Activated CD4-positive, alpha-beta T cell treated with anti-CD3 and anti-CD28 coated beads, Interleukin-2, amount 50 U/mL, for 48 hours (primary cell): ENCODE measurements around the gene TMEM201.
"Not testable (repeated sequence)": the region's sequence is repeated elsewhere in the genome, so short reads cannot be mapped to it uniquely, and the experiment has no call there.

Experiments
- DNase-seq, 2 experiments: peaks; one replicate each; pipeline ENCODE4 v3.0.0-alpha.2; 2020

The TMEM201 gene, protein sequence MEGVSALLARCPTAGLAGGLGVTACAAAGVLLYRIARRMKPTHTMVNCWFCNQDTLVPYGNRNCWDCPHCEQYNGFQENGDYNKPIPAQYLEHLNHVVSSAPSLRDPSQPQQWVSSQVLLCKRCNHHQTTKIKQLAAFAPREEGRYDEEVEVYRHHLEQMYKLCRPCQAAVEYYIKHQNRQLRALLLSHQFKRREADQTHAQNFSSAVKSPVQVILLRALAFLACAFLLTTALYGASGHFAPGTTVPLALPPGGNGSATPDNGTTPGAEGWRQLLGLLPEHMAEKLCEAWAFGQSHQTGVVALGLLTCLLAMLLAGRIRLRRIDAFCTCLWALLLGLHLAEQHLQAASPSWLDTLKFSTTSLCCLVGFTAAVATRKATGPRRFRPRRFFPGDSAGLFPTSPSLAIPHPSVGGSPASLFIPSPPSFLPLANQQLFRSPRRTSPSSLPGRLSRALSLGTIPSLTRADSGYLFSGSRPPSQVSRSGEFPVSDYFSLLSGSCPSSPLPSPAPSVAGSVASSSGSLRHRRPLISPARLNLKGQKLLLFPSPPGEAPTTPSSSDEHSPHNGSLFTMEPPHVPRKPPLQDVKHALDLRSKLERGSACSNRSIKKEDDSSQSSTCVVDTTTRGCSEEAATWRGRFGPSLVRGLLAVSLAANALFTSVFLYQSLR

DNA sequence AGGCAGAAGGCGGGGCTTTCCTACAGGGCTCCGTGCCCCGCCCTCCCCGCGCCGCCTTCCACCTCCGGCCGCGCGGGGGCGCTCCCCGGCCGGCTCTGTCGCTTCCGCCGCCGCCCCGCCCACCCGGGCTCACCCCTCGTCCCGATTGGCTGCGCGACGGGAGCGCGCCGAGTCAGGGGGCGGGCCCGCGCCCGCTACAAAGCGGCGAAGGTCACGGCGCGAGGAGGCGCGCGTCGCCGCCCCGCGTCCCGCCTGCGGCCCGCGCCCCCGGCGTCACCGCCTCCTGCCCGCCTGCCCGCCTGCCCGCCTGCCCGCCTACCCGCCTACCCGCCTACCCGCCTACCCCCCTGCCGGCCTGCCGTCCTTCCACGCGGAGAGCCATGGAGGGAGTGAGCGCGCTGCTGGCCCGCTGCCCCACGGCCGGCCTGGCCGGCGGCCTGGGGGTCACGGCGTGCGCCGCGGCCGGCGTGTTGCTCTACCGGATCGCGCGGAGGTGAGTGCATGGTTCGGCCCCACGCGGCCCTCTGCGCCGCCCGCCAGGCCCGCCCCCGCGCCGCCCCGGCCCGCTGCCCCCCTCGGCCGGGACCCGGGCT is at the start of gene TMEM201:
Gene TMEM201, plus strand, starts transcription at position 361 of the 593 bp plus-strand sequence. Its CDS starts 20 bp downstream, at position 381.
- peak; percentile 94 for DNase-seq

DNA sequence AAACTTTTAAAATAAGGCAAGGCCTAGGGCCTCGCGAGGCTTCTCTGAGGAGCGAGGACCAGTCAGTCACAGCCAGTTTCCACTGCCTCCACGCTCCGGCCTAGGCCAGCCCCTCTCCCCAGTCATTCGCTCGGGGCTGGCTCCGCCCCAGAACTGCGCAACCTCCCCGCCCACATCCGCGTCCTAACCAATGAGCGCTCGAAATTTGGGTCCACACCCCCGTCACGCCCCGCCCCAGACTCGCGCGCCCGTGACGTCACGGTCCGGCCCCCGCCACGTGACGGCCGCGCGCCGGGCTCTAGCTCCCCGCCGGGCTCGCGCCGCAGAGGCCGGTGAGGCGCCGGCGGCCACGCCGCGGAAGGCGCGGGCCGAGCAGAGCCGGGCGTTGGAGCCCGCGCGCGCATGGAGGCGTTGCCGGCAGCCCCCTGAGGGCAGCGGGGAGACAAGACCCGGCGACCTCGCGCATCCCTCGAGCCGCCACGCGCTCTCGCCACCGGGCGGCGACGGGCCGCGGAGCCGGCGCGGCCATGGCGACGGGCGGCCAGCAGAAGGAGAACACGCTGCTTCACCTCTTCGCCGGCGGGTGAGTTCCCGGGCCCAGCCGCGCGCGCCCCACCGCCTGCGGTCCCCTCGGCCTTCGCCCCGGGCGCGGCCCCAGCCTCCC is 49.4 kb upstream of the TMEM201 start, which contains the start of gene SLC25A33:
Gene SLC25A33, plus strand, starts transcription at position 301 of the 664 bp plus-strand sequence. Its CDS starts 227 bp downstream, at position 528.
- peak; percentile 99 for DNase-seq

DNA sequence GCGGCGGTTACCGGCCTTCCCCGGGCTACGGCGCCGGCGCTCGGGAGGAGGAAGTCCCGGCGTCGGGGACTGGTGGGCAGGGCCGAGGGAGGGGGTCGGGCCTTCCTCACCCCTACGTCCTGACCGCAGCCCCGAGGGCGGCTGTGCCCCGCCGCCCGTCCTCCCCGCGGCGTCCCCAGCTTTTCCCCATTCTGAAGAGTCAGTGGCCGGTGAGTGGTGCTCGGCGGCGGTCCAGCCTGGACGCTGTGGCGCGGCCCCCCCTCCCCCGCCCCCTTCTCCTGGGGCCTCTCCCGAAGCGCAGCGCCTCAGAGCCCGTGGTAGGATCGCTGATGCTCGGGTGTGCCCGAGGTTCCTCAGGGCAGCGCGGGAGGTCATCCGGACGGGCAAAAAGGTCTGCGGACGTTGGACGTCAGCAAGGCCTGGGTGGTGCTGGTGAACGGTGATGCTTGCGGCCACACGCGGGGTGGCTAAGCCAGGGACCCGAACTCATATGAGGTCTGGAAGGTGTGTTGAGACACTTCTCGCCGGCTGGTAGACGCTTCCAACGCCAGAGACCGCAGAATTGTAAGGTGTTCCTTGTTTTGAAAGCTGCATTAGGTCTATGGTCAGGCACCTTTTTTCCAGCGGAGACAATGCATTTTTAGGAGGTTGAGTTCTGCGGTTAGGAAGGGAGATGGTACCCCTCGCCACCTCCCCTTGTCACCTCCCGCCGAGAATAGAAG is 48.7 kb upstream of the TMEM201 start:
- DNase-seq, result peak; percentile 45 to 58

DNA sequence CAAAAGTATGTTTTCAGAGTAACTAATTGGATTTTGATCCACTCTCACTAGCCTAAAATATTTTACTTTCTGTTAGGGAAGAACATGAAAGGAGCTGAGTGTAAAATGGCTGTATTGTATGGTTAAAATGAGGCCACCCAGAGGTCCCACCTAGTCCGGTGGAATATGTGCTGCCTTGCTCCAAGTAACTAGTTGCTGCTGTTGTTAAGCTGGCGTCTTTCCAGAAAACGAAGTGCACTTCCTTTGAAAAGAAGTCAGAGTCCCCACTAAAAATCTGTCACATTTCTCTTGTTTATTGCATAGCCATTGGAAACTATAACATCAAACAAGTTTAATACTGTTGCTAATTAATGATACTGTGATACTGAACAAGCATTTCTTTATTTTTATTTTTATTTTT is 46.3 kb upstream of the TMEM201 start:
- DNase-seq, result no peak

DNA sequence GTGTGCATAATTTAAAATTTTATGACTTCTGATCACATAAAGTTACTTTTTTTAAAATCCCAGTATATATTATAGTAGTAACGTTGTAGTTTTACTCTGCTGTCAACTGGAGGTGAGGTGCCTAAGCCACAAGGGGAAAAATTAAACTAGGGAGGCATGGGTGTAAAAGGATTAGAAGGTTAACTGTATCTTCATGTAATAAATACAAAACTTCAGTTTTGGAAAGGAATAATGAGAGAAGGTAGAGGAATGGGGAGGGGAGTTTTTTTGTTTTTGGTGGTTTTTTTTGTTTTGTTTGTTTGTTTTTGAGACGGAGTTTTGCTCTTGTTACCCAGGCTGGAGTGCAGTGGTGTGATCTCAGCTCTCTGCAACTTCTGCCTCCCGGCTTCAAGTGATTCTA is 43.8 kb upstream of the TMEM201 start:
- no peak for DNase-seq

DNA sequence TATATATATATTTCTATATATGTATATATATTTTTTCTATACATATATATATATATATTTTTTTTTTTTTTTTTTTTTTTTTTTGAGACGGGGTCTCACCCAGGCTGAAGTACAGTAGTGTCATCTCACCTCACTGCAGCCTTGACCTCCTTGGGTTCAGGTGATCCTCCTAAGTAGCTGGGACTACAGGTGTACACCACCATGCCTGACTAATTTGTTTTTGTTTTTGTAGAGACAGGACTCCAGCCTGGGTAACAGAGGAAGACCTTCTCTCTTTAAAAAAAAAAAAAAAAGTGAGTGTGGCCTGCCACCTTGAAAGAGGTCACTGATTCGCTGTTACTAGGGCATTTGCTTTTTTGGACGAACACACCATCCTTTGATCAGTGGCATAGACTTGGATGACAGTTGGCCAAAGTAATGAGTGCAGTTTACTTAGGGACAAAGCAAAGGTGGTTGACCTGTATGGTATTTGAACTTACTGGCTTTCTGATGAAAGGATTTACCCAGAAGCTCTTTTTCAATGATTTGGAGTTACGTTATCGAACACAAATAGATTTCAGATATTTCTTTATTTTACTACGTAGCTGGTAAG is 38.7 kb upstream of the TMEM201 start:
- DNase-seq, result no peak

DNA sequence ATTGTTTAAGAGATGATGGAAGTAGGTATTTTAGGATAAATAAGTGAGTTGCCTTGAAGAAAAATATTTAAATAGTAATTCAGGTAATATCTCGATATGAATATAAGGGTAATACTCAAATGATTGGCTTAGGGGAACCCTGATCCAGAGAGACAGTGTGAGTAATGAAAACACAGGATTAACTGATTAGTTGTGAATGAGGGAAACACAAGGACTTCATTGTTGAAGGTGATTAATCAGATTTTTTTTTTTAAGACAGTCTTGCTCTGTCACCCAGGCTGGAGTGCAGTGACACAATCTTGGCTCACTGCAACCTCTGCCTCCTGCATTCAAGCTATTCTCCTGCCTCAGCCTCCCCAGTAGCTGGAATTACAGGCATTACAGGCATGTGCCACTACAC is 36.7 kb upstream of the TMEM201 start:
- no peak for DNase-seq

DNA sequence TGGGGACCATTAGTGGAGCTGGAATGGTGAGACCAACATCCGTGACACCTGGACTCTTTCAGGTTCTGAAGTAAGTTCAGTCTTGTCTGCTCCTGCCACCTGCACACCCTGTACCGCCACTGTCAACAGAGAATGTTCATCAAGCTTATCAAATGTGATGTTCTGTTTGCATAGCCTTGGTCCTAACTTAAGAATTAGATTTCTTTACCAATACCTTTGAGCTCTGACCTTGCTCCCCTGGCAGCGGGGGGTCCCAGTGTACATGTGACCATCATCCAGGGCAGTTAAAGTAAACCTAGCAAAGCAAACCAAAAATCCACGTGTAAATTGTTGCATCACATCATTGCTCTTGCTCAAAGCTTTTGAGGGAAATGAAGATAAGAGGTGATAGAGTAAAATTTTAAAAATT is 35.0 kb upstream of the TMEM201 start:
- no peak for DNase-seq

DNA sequence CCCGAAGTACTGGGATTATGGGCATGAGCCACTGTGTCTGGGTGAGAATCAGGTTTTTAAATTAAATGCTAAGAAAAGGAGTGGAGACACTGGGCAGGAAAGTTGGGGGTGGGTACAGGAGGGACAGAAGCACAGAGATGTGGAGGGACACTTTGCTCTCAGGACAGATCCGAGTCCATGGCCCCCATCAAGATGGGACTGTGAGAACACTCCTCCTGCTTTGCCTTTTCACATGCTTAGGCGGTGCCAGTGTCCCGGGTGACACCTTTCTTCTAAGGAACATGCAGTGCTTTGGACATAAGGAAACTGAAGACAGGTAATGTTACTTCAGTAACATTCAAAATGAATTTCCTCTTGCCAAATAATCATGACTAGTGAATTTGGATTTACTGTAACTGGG is 32.8 kb upstream of the TMEM201 start:
- no peak for DNase-seq

DNA sequence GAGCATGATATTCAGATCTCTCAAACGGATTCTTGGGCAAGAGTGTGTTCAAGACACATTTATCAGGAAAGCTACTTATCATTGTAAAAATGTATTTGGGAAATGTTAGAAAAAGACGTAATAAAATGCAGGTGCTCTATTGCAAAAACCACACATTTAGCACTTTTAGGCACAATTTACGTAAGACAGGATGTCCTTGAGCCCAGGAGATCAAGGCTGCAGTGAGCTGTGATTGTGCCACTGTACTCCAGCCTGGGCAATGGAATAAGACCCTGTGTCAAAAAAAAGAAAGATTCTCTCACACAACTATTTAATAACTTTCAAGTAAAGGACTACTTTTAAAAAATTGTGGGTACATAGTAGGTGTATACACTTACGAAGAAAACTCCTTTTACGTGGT is 31.1 kb upstream of the TMEM201 start:
- no peak for DNase-seq

DNA sequence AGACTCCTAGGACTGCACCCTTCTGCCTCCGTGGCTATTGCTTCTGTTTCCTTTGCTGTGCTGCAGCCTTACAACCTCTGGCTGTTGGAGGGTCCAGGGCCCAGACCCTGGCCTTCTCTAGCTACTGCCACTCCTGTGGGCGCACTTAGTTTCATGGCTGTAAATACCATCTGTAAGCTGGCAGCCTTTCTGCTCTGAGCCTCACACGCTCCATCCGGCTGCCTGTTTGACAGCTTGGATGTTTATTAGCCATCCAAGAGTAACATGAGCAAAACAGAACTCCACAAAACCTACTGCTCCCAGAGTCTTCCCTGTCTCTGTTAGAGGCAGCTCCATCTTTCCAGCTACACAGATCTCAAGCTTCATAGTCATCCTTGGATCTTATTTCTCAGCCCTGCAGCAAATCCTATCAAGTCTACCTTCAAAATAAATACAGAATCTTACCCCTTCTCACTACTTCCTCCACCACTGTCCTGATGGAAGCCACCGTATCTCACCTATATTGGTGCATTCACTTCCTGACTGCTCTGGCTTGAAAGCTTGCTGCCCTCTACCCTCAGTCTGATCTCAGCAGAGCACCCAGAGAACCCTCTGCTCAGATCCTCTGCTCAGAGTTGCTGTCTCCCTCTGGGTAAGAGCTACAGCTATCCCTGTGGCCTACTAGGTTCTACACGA is 30.3 kb upstream of the TMEM201 start:
- DNase-seq, result no peak

DNA sequence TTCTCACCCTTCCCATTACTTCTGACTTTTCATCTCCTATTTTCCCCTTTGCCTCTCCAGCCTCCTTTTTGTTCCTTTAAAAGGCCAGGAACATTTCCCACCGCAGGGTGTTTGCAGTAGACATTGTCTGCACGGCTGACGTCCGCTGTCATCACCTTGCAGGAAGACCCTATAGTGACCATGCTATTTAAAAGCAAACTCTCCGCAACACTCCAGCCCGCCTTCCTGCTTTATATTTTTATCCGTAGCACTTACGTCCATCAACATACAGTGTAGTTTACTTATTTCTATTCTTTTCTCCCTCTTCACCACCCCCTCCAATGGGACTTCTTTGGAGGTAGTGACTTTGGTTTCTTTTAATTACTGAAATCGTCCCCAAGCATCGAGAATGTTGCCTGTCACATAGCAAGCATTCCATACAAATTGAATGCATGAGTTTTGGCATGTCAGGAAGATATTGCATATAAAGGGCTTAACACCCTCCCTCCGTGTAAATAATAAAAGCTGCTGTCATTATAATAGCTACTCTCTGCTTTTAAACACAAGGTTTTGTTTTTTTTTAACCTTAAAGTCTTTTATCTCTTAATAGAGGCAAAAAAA is 29.7 kb upstream of the TMEM201 start:
- DNase-seq, result no peak

DNA sequence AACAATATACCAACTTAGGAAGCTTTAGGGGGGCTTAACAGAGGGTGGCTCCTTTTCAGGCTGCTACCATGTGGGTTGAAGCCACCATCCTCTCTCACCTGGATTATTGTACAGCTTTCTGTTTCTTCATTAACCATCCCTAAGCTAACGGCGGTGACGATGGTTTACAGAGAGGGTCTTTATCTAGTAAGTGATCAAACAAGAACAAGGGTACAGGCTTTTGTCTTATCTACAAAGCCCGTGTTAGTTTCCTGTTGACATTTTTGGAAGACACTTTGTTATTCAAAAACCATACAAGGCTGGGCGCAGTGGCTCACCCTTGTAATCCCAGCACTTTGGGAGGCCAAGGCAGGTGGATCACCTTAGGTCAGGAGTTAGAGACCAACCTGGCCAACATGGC is 29.0 kb upstream of the TMEM201 start:
- no peak for DNase-seq

DNA sequence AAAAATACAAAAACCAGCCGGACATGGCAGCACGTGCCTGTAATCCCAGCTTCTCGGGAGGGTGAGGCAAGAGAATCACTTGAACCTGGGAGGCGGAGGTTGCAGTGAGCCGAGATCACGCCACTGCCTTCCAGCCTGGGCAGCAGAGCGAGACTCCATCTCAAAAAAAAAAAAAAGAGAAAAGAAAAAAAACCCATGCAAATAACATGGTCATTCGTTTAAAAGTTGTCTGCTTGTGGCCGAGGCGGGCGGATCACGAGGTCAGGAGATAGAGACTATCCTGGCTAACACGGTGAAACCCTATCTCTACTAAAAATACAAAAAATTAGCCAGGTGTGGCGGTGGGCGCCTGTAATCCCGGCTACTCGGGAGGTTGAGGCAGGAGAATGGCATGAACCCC is 28.6 kb upstream of the TMEM201 start:
- DNase-seq, result not testable (repeated sequence)

DNA sequence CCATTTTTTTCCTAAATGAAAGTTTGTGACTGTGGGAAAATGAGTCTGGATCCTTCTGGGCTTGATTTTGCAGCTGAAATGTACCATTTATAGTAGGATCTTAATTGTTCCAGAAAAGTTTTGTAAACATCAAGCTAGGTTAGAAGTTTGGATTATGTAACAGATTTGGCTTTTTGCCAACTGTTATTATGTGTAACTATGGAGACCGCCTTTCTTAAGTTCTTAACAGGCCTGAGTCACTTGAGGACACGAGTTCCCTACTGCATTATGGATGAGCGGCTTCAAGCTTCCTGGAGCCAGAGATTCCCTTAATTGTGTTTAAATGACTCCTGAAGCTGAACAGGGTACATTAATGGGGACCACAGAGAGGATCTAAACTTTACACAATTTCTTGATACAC is 27.3 kb upstream of the TMEM201 start:
- no peak for DNase-seq

DNA sequence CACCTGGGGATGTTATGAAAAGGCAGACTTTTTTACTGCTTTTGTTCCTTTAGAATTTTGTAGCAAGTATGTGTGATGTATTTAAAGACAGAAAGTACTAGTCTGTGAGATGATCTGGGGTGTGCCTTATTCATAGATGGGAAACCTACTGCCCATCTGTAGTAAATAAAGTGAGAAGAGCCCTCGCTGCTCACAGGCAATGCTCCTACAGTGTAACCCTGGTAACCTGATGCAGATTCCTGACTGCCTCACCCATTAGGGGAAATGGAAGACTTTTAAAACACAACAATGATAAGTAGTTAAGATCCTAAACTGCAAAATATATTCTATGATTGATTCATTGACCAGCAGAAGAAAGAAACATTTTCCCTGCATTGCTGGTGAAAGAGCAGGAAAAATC is 19.4 kb upstream of the TMEM201 start:
- no peak for DNase-seq

DNA sequence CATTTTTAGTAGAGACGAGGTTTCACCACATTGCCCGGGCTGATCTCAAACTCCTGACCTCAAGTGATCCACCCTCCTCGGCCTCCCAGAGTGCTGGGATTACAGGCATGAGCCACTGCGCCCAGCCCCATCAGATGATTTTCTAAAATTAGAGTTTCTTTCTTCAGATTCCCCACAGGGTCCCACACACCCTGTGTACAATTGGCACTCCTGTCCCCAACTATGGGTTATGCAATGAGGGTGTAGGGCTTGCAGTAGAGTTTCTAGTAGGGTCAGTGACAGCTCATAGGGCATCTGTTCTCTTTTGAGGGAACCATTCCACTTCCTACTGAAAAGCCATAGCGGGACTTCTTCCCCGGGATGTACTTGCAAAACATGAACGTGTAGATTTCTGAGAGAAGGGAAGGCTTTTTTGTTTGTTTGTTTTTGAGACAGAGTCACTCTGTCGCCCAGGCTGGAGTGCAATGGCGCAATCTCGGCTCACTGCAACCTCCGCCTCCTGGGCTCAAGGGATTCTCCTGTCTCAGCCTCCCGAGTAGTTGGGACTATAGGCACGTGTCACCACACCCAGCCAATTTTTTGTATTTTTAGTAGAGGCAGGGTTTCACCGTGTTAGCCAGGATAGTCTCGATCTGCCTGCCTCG is 17.7 kb upstream of the TMEM201 start:
- DNase-seq, result not testable (repeated sequence)

DNA sequence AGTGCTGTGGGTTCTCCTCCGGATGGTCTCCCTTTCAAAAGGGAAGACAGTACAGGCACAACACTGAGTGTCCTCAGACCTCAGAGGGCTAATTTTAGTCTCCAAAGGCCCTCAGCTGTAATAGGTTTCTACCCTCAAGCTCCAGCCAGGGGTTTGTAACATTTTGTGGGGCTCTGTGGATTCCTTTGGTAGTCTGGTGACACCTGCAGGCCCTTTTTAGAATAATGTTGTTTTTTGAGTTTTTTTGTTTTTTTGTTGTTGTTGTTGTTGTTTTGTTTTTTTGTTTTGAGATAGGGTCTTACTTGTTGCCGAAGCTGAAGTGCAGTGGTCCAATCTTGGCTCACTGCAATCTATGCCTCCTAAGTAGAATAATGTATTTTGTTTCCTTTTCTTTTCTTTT is 15.0 kb upstream of the TMEM201 start:
- no peak for DNase-seq

DNA sequence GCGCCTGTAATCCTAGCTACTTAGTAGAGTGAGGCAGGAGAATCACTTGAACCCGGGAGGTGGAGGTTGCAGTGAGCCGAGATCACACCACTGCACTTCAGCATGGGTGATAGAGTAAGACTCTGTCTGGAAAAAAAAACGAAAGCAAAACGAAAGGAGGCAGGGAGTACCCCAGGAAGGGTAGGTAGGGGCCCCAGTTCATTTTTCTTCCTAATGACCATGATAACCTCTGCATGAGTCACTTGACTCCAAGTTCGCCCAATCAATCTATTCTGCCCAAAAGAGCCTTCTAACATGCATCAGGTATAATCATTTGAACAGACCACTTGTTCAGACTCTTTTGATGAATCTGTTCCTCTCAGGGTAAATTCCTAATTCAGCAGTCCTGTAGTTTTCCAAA is 13.2 kb upstream of the TMEM201 start:
- no peak for DNase-seq

DNA sequence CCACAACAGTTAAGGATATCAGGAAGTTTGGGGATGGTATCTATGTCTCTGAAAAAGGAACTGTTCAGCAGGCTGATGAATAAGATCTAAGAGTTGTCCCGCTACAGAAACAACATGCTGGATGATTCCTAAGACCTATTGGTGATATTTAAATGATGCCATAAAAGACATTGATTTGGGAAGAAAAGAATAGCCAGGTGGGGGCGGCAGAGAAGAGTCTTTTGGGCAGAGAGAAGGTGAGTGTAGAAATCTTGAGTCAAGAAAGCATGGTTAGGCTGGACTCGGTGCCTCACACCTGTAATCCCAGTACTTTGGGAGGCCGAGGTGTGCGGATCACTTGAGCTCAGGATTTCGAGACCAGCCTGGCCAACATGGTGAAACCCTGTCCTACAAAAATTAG is 11.8 kb upstream of the TMEM201 start:
- no peak for DNase-seq

DNA sequence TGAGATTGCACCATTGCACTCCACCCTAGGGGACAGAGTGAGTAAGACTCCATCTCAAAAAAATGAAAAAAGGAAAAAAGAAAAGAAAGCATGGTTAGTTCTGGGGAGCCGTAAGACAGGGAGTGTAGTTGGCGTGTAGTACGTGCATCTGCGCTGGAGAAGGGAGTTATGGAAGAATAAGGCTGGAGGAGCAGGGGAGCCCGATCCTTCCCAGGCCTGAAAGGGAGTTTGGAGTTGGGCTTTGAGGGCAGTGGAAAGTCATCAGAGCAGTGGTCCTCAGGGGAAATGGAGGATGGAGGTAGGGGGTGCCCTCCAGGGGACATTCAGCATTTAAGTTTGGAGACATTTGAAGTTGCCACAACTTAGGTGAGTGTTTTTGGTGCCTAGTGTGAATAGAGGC is 11.3 kb upstream of the TMEM201 start:
- no peak for DNase-seq
